ENCODE data around the gene PTPRK. TPM values are rescaled to one million over a fixed set of nuclear protein-coding genes. Genes with fewer than 3 reads are reported as not detected.

PTPRK gene
- total RNA-seq, 4 donors from 2014 or later: 40.1 to 82.0 (median 57.6) TPM

DNA sequence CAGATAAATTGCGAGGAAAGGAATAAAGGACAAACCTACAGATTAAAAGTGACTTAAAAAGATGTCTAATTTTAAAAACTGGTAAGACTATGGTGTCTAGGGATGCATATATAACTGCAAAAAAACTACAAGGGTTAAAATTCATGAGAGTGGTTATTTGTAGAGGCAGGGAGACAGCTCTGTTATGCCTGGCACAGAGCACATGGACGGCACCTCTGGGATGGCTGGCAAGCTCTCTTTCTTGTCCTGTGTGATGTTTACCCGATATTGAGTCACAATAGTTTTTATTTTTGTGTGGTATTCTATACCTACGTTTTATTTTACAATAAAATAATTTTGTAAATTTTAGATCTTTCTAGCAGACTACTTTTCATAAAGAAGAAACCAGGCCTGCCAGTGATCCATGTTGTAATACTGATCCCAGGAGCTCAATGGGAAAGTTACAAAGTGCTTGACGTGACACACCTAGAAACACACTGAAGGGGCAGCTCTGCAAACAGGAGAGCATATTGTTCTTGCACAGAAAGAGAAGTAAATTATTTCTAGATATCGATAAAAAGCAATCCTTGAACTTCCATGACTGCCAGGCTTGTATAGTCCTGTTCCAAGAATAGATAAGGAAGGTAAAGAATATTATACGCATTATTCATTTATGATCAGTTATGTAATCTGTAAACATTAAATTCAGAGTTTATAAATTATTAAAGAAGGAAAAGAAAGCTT is 290.0 kb downstream of the PTPRK start:
- no peak overlapping the region for H3K27ac ChIP-seq
- TF ChIP-seq EP300 (IDR thresholded peaks at IDR 0.05) (no peak), POLR2A (IDR thresholded peaks at IDR 0.05) (no peak), POLR2AphosphoS5 (IDR thresholded peaks at IDR 0.05) (no peak)
- TF ChIP-seq, protein P1, sequence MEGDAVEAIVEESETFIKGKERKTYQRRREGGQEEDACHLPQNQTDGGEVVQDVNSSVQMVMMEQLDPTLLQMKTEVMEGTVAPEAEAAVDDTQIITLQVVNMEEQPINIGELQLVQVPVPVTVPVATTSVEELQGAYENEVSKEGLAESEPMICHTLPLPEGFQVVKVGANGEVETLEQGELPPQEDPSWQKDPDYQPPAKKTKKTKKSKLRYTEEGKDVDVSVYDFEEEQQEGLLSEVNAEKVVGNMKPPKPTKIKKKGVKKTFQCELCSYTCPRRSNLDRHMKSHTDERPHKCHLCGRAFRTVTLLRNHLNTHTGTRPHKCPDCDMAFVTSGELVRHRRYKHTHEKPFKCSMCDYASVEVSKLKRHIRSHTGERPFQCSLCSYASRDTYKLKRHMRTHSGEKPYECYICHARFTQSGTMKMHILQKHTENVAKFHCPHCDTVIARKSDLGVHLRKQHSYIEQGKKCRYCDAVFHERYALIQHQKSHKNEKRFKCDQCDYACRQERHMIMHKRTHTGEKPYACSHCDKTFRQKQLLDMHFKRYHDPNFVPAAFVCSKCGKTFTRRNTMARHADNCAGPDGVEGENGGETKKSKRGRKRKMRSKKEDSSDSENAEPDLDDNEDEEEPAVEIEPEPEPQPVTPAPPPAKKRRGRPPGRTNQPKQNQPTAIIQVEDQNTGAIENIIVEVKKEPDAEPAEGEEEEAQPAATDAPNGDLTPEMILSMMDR (IDR thresholded peaks at IDR 0.05): no peak
- no peak overlapping the region for H3K4me3 ChIP-seq
- no peaks in the 10 kb centered on the region for H3K4me1 ChIP-seq
- no peak for DNase-seq (ENCODE audit: low spot score in 2 of 2)
- H3K9me3 ChIP-seq: no peaks in the 10 kb centered on the region
- WGBS: 77% methylated on average over 7 of the region's 7 CpGs
- no peaks in the 10 kb centered on the region for H3K27me3 ChIP-seq
- H3K36me3 ChIP-seq: no peaks in the 10 kb centered on the region

DNA sequence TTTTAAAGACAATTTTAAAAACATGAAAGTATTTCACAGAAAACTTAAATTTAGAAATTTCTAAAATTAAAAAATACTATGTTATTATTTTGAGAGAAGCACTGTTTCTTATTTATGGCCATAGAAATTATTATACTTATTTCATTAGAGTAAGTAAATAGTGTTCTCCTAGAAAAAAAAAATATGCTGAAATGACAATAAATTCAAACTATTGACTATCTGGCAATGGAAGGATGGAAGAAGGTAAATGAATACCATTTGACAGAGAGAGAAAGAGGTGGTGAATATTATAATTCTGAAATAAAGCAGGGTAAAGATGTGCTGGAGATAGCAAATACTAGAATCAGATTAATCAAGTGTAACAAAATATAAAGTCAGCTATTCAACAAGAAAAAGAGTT is 294.8 kb downstream of the PTPRK start:
- no peaks in the 10 kb centered on the region for H3K36me3 ChIP-seq
- no peaks in the 10 kb centered on the region for H3K27me3 ChIP-seq
- no peak overlapping the region for H3K4me3 ChIP-seq
- no peak for DNase-seq (ENCODE audit: low spot score in 2 of 2)
- no peaks in the 10 kb centered on the region for H3K4me1 ChIP-seq
- TF ChIP-seq, protein P1 (IDR thresholded peaks at IDR 0.05): no peak
- TF ChIP-seq POLR2A (IDR thresholded peaks at IDR 0.05): no peak
- TF ChIP-seq EP300 (IDR thresholded peaks at IDR 0.05): no peak
- TF ChIP-seq POLR2AphosphoS5 (IDR thresholded peaks at IDR 0.05): no peak
- H3K27ac ChIP-seq: no peak overlapping the region
- H3K9me3 ChIP-seq: no peaks in the 10 kb centered on the region

DNA sequence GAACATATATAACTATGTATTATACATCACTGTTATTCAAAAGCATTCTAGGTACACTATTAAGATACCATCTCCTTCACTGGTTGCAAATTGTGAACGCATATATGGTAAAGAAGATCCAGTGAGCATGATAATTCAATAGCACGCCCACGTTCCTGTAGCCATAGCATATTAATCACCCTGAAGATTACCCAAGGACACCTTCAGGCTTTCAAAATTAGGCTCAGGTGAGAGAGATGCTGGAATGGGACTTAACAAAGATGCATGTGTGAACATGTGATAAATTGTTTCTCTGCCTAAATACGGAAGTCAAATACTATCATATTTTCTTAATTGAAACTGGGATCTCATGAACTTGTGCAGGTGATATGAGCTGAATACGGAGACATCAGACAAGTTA is 303.5 kb downstream of the PTPRK start:
- no peak overlapping the region for H3K27ac ChIP-seq
- TF ChIP-seq POLR2AphosphoS5 (IDR thresholded peaks at IDR 0.05): no peak
- no peak for TF ChIP-seq POLR2A (IDR thresholded peaks at IDR 0.05)
- no peak for TF ChIP-seq EP300 (IDR thresholded peaks at IDR 0.05)
- TF ChIP-seq, protein P1 (IDR thresholded peaks at IDR 0.05): no peak
- H3K4me1 ChIP-seq: no peaks in the 10 kb centered on the region
- H3K9me3 ChIP-seq: no peaks in the 10 kb centered on the region
- H3K27me3 ChIP-seq: no peaks in the 10 kb centered on the region
- H3K36me3 ChIP-seq: no peaks in the 10 kb centered on the region
- H3K4me3 ChIP-seq: no peak overlapping the region
- WGBS: 63% methylated on average over 5 of the region's 5 CpGs
- no peak for DNase-seq (ENCODE audit: low spot score in 2 of 2)

DNA sequence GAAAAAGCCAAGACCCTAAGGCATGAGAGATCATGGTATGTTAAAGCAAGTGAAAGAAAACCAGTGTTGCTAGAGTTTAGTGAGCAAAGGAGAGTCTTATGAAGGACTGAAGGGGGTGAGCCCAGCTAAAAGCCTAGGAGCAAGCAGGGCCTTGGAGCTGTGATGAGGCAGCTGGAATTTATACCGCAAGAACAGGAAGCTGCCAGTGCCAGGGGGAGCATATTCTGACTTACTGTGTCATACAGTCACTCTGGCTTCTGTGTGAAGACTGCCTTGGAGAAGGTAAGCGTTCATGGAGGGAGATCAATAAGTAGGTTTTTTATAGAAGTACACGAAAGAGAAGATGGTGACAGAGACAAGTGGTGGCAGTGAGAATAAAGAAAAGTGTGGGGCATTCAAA is 310.6 kb downstream of the PTPRK start:
- DNase-seq (ENCODE audit: low spot score in 2 of 2): no peak
- no peak for TF ChIP-seq POLR2A (IDR thresholded peaks at IDR 0.05)
- no peak for TF ChIP-seq POLR2AphosphoS5 (IDR thresholded peaks at IDR 0.05)
- TF ChIP-seq, protein P1 (IDR thresholded peaks at IDR 0.05): no peak
- no peak for TF ChIP-seq EP300 (IDR thresholded peaks at IDR 0.05)
- WGBS: 67% methylated on average over 3 of the region's 3 CpGs
- Histone ChIP-seq H3K27ac (no peak overlapping the region), H3K27me3 (no peaks in the 10 kb centered on the region), H3K9me3 (no peaks in the 10 kb centered on the region), H3K4me3 (no peak overlapping the region), H3K36me3 (no peaks in the 10 kb centered on the region), H3K4me1 (no peaks in the 10 kb centered on the region)

DNA sequence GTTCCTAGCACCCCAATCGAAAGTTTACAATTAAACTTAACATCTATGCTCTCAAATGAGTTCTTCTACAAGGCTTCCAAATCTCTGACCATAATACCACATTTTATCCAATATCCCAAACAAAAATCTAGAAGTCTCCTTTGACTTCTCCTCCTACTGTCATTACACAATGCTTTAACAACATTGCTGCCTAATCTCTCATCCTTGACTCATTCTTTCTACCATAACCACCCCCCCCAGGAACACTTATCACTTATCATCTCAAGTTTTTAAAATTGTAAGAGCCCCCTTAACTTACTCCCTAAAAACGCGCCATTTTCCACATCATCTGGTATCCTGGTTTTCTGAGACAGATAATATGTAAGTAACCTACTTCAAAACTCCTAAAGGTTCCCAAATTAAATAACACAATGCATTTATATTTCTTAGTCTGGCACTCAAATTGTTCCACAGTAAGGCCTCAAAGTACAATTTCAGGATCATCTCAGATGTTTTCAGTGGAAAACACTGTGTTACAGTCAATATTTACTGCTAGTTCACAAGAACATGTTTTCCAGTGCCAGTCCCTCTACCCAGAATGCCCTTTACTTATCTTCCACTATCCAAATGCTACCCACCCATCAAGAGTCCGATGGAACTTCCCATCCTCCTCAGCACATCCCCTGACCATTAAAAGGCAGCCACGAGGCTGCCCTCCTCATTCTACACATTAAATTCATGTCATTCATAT is 311.4 kb downstream of the PTPRK start:
- H3K9me3 ChIP-seq: no peaks in the 10 kb centered on the region
- H3K27me3 ChIP-seq: no peaks in the 10 kb centered on the region
- WGBS: 82% methylated on average over 5 of the region's 5 CpGs
- no peak overlapping the region for H3K4me3 ChIP-seq
- H3K36me3 ChIP-seq: no peaks in the 10 kb centered on the region
- TF ChIP-seq, protein P1 (IDR thresholded peaks at IDR 0.05): no peak
- TF ChIP-seq EP300 (IDR thresholded peaks at IDR 0.05) (no peak), POLR2A (IDR thresholded peaks at IDR 0.05) (no peak)
- no peaks in the 10 kb centered on the region for H3K4me1 ChIP-seq
- no peak overlapping the region for H3K27ac ChIP-seq
- no peak for DNase-seq (ENCODE audit: low spot score in 2 of 2)

Data from suprapubic skin (tissue), 4 donors.